GM18526 (cell line): Measurements from ENCODE around the gene SORCS3.

Source experiments
- POLR2A ChIP-seq: IDR thresholded peaks from 3 replicates; pipeline ENCODE4 v1.6.1; 2011; ENCODE audit not compliant: insufficient read length; ENCODE audit errors: extremely low read depth

The SORCS3 gene

DNA sequence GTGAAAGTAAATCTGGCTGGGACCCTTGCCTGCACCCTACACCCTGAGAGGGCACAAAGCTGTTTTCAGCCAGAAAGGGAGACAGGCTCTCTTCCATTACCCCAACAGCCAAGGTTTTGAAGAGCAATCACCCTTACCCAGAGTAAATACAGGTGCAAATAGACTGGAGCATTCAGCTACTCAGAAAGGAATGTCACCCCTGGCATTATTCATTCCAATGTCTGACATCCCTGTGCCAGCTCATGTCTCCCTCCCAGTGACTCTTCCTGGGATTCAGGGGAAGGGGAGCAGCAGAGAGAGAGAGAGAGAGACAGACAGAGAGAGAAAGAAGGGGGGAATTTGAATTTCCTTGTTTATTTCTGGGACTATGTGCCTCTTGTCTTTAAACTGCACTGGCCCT lies 611.8 kb downstream of the SORCS3 start:
- TF ChIP-seq POLR2A = no peak

DNA sequence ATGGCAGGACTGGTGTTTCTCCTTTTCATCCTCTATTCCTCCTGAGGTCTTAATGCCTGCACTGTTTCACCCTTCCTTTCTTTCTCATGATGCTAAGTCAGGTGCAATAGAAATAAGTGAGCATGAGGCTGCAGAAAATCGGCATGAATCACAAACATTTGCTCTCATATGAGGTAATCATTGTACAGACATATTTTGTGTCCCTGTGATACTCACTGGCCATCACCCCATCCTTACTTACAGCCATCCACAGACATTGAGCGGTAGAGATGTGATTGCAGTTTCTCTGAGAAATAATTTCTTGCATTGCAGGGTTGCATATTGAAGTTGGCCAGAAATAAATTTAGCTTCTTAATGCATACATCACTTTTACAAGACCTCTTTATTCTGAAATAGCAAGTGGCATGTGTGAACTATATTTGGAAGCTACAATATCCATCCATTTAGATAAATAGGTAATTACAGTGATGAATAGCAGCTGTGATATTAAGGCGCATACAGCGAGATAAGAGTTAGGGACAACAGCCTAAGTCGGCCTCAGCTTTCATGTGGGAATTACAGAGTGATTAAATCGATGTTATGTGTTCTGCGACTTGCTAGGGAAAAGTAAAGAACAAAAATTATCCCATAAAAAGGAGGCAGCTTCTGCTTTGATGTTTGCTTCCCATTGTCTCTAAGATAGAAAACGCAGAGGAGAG lies 612.6 kb downstream of the SORCS3 start:
- no peak for TF ChIP-seq POLR2A

DNA sequence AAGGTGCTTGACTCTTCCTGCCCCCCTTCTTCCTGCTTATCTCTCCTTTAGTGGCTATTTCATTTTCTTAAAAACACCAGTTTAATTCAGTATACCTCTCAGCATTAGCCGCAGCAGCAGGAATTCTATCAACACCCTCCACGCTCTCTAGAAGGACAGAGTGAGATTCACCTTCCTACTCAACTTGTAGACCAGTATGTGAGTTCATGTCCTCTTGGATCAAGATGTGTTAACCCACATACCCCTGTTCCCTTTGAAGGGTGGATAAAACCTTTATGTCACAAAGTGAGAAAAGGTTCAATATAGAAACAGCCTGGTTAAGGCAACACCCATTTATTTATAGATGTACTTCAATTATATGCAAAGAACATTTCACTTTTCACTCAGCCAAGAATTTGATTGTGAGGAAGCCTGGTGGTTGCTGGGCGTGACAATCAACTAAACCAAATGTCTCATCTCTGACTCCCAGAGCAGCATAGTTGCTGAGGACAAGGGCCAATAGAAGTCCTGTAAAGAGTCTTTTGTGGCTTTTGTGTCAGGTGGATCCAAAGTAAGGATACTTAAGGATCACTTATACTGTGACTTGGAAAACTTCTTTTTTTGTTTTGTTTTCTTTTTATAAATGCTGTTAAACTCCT lies 617.1 kb downstream of the SORCS3 start:
- no peak for TF ChIP-seq POLR2A

DNA sequence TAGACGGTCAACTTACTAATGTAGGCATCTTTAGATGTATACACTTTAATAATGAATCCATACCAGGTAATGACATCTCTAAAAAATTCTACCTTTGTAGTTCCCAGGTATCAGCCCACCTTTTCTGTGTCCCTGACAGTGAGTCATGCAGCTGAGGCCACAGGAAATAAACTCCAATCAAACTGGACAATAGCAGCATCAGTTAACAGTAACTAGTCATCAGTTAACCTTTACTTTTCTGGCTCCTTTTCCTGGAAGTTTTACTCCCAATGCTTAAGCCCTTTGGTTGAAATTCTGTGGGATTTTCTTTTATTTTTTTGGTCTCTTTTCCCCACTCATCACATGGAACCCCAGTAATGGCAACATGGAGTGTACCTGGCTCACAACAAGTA lies 617.6 kb downstream of the SORCS3 start:
- TF ChIP-seq POLR2A = no peak

DNA sequence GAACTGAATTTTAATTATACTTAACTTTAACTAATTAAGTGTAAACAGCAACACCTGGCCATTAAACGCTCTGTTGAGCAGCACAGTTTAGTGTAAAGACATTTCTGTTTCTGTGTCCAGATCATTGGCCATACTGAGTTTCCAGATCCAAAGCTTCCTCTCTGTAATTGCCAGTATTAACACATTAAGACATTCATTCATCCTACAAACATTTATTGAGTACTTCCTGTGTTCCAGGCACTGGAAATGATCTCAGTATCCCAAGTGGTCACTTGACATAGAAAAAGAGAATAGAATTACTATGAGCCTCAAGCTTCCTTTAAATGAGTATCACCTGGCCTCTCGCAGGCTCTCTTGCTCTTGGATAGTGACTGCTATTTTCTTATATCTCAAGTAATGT lies 618.1 kb downstream of the SORCS3 start:
- no peak for TF ChIP-seq POLR2A

DNA sequence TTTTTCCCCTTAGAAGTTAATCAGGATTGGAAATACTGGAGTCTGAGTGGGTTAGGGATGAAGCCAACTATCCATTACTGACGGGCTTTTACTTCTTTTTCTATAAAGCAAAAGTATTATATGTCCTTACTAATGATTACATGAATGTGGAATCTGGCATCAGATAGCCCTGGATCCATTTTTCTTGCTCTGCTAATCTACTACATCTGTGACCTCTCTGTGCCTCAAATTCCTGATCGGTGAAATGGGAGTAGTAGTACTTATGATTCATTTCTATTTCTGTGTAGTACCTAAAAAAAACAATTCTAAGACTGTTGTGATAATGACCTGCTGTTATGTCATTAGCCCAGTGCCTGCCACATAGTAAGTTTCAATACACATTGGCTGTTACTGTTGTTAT lies 621.6 kb downstream of the SORCS3 start:
- no peak for TF ChIP-seq POLR2A

DNA sequence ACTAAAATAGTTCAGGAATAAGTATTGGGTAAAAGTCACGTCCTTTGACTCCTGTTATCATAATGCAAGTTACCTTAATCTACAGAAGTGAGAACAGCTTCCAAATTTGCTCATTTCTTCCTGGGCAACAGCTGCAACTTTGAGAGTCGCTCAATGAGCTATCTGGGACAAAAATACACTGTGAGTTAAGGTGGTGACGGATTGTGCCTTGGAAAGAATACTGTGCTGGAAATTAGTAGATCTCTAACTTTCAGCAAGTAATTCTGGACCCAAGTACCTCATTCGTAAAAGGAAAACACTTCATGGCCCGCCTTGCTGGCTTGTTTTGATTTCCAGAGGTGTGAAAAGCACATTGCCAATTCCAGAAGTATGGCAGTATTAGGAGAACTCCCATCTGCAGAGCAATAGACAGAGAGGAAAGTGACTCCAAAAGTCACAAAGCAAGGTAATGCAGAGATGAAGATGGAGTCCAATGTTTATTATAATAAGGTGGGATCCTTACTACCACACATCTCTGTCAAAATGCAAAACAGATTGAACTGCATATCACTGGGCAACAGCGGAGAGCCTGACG lies 626.0 kb downstream of the SORCS3 start:
- no peak for TF ChIP-seq POLR2A

DNA sequence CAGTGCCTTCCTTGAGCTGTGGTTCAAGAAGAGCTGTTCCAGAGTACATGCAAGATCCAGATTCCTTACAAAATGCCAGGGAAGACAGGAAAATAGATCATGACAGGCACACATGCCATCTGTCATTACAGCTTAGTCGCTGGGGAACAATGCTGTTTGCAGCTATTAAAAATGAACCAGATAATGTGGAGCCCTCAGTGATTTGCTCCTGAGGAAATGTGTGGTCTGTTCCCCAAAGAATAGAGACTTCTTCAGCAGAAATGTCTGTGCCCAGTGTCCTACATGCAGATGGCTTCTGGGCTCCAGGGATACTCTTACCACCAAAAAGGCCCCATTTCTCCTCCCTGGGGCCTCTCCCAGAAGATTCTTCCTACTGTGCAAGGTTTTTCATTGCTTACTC lies 627.9 kb downstream of the SORCS3 start:
- TF ChIP-seq POLR2A = no peak

DNA sequence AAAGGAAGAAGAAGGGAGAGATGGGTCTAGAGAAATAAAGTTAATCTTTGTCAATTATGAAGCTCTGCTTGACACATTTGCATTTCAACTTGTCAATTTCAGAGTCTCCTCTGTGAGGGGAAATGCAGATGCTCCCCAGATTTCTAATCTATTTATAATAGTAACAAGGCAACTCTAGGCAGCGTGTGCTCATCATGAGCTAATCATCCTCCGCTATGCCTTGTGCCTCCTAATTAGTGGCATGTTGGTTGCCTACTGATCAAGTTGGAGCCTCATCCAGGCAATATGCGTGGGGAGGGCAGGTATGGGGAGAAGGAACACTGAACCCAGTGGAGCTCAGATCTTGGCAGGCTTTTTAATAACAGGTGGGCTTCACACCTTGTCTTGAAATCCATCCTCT lies 628.6 kb downstream of the SORCS3 start:
- TF ChIP-seq POLR2A = no peak

DNA sequence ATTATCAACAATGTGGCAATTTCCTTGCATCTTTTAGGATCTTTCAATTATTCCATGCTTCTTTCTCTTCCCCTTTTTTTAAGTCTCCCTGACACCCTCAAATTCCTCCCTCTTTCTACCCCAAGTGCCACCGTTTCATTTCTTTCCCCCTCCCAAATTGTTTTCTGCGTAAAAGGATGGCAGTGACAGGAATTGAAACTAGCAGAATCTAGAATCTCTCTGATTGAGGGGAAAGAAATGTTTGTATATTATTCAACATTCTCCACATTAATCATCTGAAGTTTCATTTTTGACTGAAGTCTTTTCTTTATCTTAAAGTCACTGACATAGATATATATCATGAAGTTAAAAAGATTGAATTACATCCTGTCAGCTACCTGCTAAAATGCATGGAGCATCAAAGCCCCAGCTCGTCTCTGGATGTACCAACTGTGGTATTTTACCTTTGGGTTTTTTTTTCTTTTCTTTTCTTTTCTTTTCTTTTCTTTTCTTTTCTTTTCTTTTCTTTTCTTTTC lies 633.5 kb downstream of the SORCS3 start:
- no peak for TF ChIP-seq POLR2A

DNA sequence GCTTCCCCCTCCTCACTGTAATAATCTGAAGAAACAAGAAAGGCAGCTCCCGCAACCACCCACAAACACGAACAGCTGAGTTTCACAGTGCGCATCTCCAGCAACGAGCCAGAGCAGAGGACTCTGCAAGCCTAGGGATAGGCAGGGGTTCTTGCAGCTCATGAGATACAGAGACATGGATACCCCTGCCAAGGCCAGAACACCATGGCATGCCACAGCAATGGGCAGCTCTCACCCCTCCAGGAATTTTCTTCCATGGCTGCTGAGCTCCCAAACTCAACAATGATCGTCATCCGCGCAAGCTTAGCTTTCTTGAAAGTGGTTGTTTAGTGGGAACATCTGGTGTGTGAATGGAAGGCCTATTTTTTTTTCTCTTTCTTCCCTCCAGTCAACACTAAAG lies 637.3 kb downstream of the SORCS3 start:
- TF ChIP-seq POLR2A = no peak

DNA sequence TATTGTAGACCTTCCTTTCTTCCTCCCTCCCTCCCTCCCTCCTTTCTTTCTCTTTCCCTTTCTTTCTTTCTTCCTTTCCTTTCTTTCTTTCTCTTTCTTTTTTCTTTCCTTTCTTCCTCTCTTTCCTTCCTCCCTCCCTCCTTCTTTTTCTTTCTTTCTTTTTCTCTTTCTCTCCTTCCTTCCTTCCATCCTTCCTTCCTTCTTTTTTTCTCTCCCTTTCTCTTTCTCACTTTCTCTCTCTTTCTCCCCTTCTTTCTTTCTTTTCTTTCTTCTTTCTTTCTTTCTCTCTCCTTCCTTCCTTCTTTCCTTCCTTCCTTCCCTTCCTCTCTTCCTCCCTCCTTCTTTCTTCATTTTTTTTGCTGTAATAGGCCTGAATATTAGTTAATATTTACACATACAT lies 638.0 kb downstream of the SORCS3 start:
- no peak for TF ChIP-seq POLR2A

DNA sequence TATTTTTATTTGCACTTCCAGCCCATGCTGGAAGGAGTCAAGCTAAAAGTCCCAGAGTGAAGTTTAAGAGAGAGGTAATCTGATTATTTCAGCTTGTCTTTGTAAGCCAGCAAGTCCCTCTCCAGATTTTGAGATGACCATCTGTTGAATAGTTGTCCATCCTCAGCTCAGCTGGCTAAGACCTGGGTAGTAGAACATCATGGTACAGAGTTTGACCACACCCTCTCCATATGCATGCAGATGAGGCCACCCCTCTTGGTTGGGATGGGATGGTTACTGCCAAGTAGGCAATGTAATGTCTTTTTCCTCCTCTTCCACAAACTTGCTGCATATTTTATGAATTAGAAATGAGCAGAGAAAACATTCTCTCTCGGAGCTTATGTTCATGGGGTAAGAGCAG lies 639.8 kb downstream of the SORCS3 start:
- no peak for TF ChIP-seq POLR2A

DNA sequence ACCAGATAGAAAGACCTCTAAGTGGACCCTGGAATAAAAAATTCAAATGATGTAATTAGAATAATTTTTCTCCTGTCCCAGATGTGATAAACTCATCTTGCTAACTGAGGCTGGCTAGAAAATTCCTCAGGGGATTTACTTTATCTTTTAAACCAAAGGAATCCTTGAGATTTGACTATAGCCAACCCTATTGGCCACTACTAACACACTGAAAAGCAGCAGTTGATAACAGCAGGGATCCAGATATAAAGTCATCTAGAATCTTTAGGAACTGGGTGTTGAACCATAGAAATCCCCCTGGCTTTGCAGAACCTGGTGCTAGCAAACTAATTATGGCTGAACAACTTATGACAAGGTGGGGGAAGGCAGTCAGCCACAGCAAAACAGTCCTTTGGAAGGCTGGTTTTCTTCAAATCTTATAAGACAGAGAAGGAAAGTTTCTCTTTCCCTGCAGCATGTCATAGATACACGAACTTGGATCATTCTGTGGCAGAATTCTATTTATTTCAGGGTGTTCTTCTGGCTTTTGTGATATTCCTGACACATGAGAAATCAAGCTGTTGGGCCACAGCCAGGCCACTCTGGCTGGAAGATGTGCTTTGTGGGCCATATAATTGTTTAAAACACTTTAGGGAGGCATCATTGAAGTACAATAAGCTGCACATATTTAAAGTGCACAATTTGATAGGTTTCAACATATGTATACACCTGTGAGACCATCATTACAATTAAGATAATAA lies 643.6 kb downstream of the SORCS3 start:
- no peak for TF ChIP-seq POLR2A

DNA sequence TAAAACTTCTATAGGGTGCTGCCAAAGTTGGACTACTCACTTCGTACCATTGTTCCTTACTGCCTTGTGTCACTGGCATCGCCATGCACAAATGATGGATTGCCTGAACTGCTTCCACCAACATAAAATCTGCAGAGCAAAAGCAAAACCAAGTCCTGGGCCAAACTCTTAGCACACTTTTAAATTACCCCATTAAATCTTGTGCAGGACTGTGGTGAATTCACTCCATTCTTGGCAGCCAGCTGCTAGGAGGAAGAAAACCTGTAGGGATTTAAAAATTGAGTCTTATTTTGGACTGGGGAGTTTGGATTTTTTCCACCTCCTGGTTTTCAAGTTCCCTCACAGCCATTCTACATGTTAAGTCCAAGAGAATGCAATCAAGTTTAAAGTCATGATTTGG lies 646.9 kb downstream of the SORCS3 start:
- TF ChIP-seq POLR2A = no peak

DNA sequence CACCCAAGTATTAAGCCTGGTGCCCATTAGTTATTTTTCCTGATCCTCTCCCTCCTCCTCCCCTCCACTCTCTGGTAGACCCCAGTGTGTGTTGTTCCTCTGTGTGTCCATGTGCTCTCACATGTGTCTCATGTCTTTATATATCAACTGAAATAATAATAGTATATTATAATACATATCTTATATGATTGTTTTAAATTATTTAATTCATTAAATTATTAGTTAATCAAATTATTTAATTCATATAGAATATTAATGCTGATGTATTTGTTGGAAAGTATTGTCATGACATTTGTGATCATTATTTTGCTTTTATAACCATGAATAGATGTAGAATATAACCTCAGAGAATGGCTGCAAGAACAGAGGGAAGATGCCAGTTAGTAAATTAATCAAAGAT lies 647.5 kb downstream of the SORCS3 start:
- no peak for TF ChIP-seq POLR2A
